C4-2B (cell line): ENCODE results near the gene AGBL1.

ENCODE experiments used
- H3K27ac ChIP-seq: fragments of 450-650 bp; 2 replicates; pipeline ENCODE4 v1.5.1; 2017
- ZFX ChIP-seq: fragments of 450-650 bp; IDR thresholded peaks from 2 replicates; pipeline ENCODE4 v1.6.1; 2017
- TF ChIP-seq, protein P1 (sequence below): fragments of 450-650 bp; conservative IDR thresholded peaks from 2 replicates; pipeline ENCODE4 v1.5.1; 2017; ENCODE audit warnings: mild to moderate bottlenecking

Gene AGBL1

DNA sequence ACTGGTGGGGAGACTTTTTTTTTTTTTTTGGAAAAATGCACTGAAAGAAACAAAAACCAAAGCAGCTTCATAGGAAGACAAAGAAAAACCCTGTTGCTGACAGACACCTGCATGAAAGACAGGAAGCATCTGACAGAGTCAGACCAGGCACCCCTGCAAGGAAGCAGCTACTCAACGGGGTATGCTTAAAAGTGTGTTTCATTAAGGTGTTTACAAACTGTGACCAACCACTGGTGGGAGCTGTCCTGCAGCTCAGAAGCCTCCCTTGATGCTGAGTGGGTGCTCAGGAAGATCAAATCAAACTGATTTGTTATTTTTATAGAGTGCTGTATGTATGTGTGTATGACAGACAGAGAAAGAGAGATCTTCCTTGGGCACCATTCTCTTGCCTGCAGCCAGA is 34.7 kb upstream of the AGBL1 start:
- TF ChIP-seq, protein P1, sequence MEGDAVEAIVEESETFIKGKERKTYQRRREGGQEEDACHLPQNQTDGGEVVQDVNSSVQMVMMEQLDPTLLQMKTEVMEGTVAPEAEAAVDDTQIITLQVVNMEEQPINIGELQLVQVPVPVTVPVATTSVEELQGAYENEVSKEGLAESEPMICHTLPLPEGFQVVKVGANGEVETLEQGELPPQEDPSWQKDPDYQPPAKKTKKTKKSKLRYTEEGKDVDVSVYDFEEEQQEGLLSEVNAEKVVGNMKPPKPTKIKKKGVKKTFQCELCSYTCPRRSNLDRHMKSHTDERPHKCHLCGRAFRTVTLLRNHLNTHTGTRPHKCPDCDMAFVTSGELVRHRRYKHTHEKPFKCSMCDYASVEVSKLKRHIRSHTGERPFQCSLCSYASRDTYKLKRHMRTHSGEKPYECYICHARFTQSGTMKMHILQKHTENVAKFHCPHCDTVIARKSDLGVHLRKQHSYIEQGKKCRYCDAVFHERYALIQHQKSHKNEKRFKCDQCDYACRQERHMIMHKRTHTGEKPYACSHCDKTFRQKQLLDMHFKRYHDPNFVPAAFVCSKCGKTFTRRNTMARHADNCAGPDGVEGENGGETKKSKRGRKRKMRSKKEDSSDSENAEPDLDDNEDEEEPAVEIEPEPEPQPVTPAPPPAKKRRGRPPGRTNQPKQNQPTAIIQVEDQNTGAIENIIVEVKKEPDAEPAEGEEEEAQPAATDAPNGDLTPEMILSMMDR, result 0 out of 2 replicates have a peak, but pooled peaks have one; percentile 11
- no peak for TF ChIP-seq ZFX

GRCh38 chr15:86054338-86054737 is 25.3 kb upstream of the AGBL1 start:
- TF ChIP-seq, protein P1, result no peak
- no peak for TF ChIP-seq ZFX
- H3K27ac ChIP-seq, result no peak overlapping the region

More for the DNA sequence above, 34.7 kb upstream of the AGBL1 start:
- no peak overlapping the region for H3K27ac ChIP-seq

DNA sequence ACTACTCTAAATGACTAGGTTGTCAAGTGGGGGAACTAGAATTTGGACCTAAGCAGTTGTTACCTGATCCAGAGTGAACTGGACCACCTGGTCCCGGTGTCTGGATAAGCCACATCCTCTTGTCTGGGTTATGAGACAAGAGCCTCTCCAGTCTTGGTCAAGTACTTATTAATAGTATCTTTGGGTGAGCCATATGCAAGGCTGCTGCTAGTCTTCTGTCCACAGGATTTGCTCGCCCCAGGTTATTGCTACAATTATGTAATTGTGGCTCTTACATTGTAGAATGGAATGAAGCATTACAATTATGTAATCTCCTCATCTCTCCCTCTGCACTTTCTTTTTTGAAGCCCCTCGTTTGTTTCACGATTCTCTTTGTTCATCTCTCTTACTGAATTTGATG is 24.0 kb upstream of the AGBL1 start:
- H3K27ac ChIP-seq, result no peak overlapping the region

GRCh38 chr15:86059851-86060250 is 19.8 kb upstream of the AGBL1 start:
- TF ChIP-seq, protein P1, result no peak
- TF ChIP-seq ZFX, result no peak
- no peak overlapping the region for H3K27ac ChIP-seq

More for the DNA sequence above, 24.0 kb upstream of the AGBL1 start:
- no peak for TF ChIP-seq ZFX
- TF ChIP-seq, protein P1, result no peak

- TF ChIP-seq, protein P1, result no peak
- no peak for TF ChIP-seq ZFX
- H3K27ac ChIP-seq, result no peak overlapping the region
These were observed 19.0 kb upstream of the AGBL1 start for GRCh38 chr15:86060674-86061073.

DNA sequence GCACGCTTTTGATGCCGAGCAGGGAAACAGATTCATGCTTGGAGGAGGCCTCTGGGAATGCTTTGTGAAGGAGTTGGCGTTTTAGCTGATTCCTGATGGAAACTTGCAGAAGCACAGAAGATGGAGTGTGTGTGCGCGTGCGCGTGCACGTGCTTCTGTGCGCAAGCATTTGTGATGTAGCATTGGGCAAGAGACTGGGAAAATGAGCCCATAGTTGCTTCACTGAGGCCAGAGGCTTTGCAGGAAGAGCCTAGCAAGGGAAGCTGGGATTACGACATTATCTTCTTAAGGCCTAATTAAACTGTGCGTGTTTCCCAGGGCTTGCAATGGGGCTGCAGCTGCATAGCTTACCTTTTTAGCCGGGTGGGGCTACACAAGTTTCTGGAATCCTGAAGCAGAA is 18.1 kb upstream of the AGBL1 start:
- TF ChIP-seq ZFX, result no peak
- TF ChIP-seq, protein P1, result no peak
- no peak overlapping the region for H3K27ac ChIP-seq

DNA sequence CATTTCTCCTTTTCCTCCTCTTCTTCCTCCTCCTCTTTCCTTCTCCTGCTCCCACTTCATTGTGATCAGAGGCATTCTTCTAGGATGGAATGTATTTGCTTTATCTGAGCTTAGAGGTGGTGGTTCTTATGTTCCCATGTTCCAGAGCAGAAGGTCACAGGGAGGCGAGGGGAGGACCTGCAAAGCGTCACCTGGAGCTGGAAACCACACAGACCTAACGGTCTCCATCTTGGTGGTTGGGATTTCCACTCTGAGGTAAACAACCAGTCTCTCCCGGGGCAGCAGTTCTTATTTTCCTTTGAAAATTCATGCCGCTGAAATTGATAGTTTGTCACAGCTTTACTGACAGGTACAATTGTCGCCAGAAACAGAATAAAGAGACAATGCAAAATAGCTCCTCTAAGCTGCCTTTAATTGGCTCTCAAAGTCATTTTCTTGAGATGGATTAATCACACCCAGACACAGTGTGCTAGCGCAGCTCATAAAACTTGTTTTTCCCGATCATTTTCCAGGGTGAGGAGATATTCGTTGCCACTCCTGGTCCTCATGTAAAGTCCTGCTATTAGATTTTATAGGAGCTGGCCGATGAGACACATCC is 16.9 kb upstream of the AGBL1 start:
- H3K27ac ChIP-seq, result no peak overlapping the region
- no peak for TF ChIP-seq ZFX
- TF ChIP-seq, protein P1, result no peak
